Measurements from ENCODE around the gene TPCN2. TPM values are rescaled to one million over a fixed set of nuclear protein-coding genes. Genes with fewer than 3 reads are reported as not detected.

TPCN2 gene
- total RNA-seq, 5 donors from 2014 or later (not counting 1 experiment from before 2014, with no cell fraction given): 14.9 to 34.3 (median 19.4) TPM

DNA sequence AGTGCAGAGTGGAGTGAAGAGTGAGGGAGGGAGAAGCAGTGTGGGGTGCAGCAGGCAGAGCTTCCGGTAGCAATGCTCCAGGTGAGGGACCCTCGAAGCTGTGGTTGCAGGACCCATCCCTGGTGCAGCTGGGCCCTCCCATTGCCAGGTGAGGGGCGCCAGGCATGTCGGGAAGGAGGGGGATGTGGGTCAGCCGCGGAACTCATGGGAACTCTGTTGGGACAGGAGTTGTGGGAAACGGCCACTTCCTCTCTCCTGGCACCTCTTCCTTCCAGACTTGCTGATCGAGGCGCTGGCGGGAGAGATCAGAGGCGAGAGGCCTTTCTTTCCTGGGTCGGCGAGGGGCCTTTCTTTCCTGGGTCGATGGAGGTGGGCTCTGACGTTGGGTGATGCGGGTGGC lies 48.5 kb downstream of the TPCN2 start:
- H3K4me3 Mint-ChIP-seq: no peak overlapping the region
- Histone ChIP-seq H3K36me3 (ENCODE audit: control insufficient read depth in 2 of 2, extremely low read depth in 1 of 2, insufficient read depth in 1 of 2, low read length in 1 of 2) (no peaks in the 10 kb centered on the region), H3K9me3 (no peaks in the 10 kb centered on the region), H3K27me3 (replicated peaks in 1 of 2; ENCODE audit: control insufficient read depth in 2 of 2, extremely low read depth in 1 of 2, insufficient read depth in 2 of 2, low read length in 1 of 2) (peaks cover 0 to 28% of the 10 kb centered on the region in 2 experiments), H3K4me3 (ENCODE audit: control insufficient read depth in 1 of 2, extremely low read depth in 1 of 2, low read length in 1 of 2) (no peak overlapping the region), H3K4me1 (ENCODE audit: control insufficient read depth in 1 of 2, extremely low read depth in 1 of 2, insufficient read depth in 2 of 2, low read length in 2 of 2) (peaks cover 0 to 8% of the 10 kb centered on the region in 2 experiments), H3K27ac (ENCODE audit: low read length) (no peak overlapping the region)
- peaks cover 5% of the 10 kb centered on the region for H3K36me3 Mint-ChIP-seq
- ATAC-seq (replicated peaks in 1 of 4) (no peak), DNase-seq (no peak)
- H3K9me3 Mint-ChIP-seq: no peaks in the 10 kb centered on the region
- no peak overlapping the region for H3K27ac Mint-ChIP-seq
- WGBS (ENCODE audit: insufficient coverage): 33% methylated on average over 5 of the region's 16 CpGs
- CTCF ChIA-PET: no interaction called here
- POLR2A ChIA-PET: no interaction called here
- H3K4me1 Mint-ChIP-seq: peaks cover 2 to 5% (median 2%) of the 10 kb centered on the region in 3 donors
- H3K27me3 Mint-ChIP-seq: peaks cover 0 to 3% of the 10 kb centered on the region in 2 donors

DNA sequence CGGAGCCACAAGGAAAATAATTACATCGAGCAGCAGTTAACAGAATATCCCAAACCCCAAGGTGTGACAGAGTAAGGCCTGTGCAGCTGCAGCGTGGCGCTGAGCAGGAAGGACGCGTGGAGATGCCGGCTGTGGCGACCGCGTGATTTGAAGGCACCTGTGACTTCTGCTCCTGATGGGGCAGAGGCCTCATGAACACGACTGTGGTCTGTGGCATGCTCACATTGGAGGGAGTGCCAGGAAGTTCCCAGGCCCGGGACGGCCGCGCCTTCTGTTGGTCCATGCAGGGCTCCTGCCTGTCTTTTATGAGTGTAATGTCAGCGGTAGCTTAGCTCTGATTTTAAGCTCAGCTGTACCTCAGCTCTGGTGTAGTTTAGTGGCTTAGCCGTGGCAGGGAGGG lies 50.4 kb downstream of the TPCN2 start:
- Histone ChIP-seq H3K27ac (ENCODE audit: low read length) (no peak overlapping the region), H3K4me3 (ENCODE audit: control insufficient read depth in 1 of 2, extremely low read depth in 1 of 2, low read length in 1 of 2) (no peak overlapping the region), H3K27me3 (replicated peaks in 1 of 2; ENCODE audit: control insufficient read depth in 2 of 2, extremely low read depth in 1 of 2, insufficient read depth in 2 of 2, low read length in 1 of 2) (peaks cover 0 to 43% of the 10 kb centered on the region in 2 experiments), H3K9me3 (no peaks in the 10 kb centered on the region), H3K36me3 (ENCODE audit: control insufficient read depth in 2 of 2, extremely low read depth in 1 of 2, insufficient read depth in 1 of 2, low read length in 1 of 2) (no peaks in the 10 kb centered on the region), H3K4me1 (ENCODE audit: control insufficient read depth in 1 of 2, extremely low read depth in 1 of 2, insufficient read depth in 2 of 2, low read length in 2 of 2) (peaks cover 0 to 8% of the 10 kb centered on the region in 2 experiments)
- Mint-ChIP-seq H3K4me3 (no peak overlapping the region), H3K36me3 (no peaks in the 10 kb centered on the region), H3K27me3 (peaks cover 0 to 3% of the 10 kb centered on the region in 2 donors), H3K4me1 (peaks cover 2 to 11% (median 2%) of the 10 kb centered on the region in 3 donors), H3K27ac (no peak overlapping the region), H3K9me3 (no peaks in the 10 kb centered on the region)
- DNase-seq: no peak
- POLR2A ChIA-PET: no interaction called here
- ATAC-seq (replicated peaks in 1 of 4): no peak
- 17% methylated on average over 14 of the region's 17 CpGs for WGBS (ENCODE audit: insufficient coverage)
- CTCF ChIA-PET: no interaction called here

DNA sequence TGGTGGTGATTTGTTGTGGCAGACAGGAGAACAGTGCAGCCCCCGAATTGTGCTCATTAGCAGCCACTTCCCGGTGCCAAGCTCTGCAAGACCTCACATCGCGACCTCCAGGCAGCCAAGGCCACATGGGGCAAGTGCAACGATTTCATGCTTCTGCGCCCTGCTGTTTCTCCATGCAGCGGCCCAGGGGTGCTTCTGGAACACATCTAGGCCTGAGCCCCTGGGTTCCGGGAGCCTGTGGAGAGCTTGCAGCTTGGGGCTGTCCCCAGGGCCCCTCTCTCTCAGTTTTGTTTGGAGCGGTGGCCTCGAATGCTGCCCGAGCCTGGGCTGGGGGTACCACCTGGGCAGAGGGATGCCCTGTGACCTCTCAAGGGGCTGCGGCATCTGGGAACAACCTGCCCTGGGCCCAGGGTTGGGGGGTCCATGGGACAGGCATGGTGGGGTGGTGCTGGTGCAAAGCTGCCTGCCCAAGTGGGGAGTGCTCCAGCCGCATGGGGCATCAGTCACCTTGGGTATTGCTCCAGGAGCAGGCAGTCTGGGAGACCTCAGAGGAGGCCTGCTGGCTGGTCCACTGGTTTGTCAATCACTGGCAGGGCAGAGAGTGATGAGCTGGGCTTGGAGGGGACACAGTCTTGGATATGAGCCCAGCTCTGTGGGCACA lies 51.9 kb downstream of the TPCN2 start:
- H3K4me1 Mint-ChIP-seq: peaks cover 2 to 11% (median 2%) of the 10 kb centered on the region in 3 donors
- Histone ChIP-seq H3K9me3 (no peaks in the 10 kb centered on the region), H3K36me3 (ENCODE audit: control insufficient read depth in 2 of 2, extremely low read depth in 1 of 2, insufficient read depth in 1 of 2, low read length in 1 of 2) (no peaks in the 10 kb centered on the region), H3K27ac (ENCODE audit: low read length) (no peak overlapping the region), H3K4me1 (ENCODE audit: control insufficient read depth in 1 of 2, extremely low read depth in 1 of 2, insufficient read depth in 2 of 2, low read length in 2 of 2) (peaks cover 0 to 8% of the 10 kb centered on the region in 2 experiments), H3K27me3 (replicated peaks in 1 of 2; ENCODE audit: control insufficient read depth in 2 of 2, extremely low read depth in 1 of 2, insufficient read depth in 2 of 2, low read length in 1 of 2) (peaks cover 0 to 52% of the 10 kb centered on the region in 2 experiments), H3K4me3 (ENCODE audit: control insufficient read depth in 1 of 2, extremely low read depth in 1 of 2, low read length in 1 of 2) (no peak overlapping the region)
- no peaks in the 10 kb centered on the region for H3K9me3 Mint-ChIP-seq
- 87% methylated on average over 13 of the region's 13 CpGs for WGBS (ENCODE audit: insufficient coverage)
- POLR2A ChIA-PET: no interaction called here
- DNase-seq (no peak), ATAC-seq (replicated peaks in 1 of 4) (no peak)
- no peak overlapping the region for H3K4me3 Mint-ChIP-seq
- peaks cover 0 to 3% of the 10 kb centered on the region in 2 donors for H3K27me3 Mint-ChIP-seq
- CTCF ChIA-PET: interaction anchor here in 1 of 2 donors (1.0 to 1.5 kb wide), 4 partner anchors 168 to 545 kb away, joined by 3 to 5 read pairs (median 4); no protein-coding TSS in a partner anchor
- no peak overlapping the region for H3K27ac Mint-ChIP-seq
- no peaks in the 10 kb centered on the region for H3K36me3 Mint-ChIP-seq

DNA sequence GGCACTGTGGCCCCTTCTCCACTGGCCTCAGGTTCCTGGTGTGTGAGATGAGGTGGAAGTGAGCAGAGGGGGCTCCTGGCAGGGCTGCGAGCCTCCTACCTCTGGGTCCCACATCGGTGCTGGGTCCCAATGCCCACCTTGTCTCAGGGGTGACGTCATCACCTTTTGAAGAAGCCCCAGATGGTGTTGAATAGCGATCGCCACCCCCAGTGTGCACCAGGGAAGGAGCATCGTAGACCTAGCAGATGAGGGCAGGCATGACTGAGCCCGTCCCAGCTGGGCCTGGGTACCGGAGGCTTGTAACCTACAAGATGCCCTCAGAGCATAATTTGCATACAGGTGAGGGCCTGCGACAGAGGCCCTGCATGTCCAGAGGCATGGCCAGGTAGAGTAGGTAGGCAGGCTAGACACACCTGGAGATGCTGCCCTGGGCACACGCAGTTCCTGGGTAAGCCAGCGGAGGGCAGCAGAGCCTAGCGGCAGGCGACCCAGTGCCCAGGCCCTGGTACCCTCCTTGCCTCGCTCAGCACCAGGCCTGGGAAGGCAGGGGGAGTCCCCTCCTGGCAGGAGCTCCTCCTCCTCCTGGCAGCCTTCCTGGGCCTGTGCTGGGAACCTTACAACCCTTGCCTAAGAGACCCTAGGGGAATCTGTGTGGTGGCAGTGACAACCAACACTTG lies 52.5 kb downstream of the TPCN2 start:
- ATAC-seq (replicated peaks in 1 of 4) (peak; percentile 88 to 96 (median 92)), DNase-seq (peak; percentile 41 to 86 (median 67))
- Mint-ChIP-seq H3K27me3 (peaks cover 0 to 3% of the 10 kb centered on the region in 2 donors), H3K9me3 (no peaks in the 10 kb centered on the region), H3K4me1 (peaks cover 2 to 11% (median 2%) of the 10 kb centered on the region in 3 donors), H3K27ac (no peak overlapping the region), H3K36me3 (no peaks in the 10 kb centered on the region), H3K4me3 (no peak overlapping the region)
- H3K9me3 ChIP-seq: no peaks in the 10 kb centered on the region
- ChIA-PET POLR2A (no interaction called here), CTCF (interaction anchor here in 1 of 2 donors (1.0 to 1.5 kb wide), 4 partner anchors 168 to 544 kb away, joined by 3 to 5 read pairs (median 4); no protein-coding TSS in a partner anchor)
- peaks cover 0 to 55% of the 10 kb centered on the region in 2 experiments for H3K27me3 ChIP-seq (replicated peaks in 1 of 2; ENCODE audit: control insufficient read depth in 2 of 2, extremely low read depth in 1 of 2, insufficient read depth in 2 of 2, low read length in 1 of 2)
- H3K27ac ChIP-seq (ENCODE audit: low read length): no peak overlapping the region
- WGBS (ENCODE audit: insufficient coverage): 34% methylated on average over 13 of the region's 14 CpGs
- H3K36me3 ChIP-seq (ENCODE audit: control insufficient read depth in 2 of 2, extremely low read depth in 1 of 2, insufficient read depth in 1 of 2, low read length in 1 of 2): no peaks in the 10 kb centered on the region
- peaks cover 0 to 8% of the 10 kb centered on the region in 2 experiments for H3K4me1 ChIP-seq (ENCODE audit: control insufficient read depth in 1 of 2, extremely low read depth in 1 of 2, insufficient read depth in 2 of 2, low read length in 2 of 2)
- H3K4me3 ChIP-seq (ENCODE audit: control insufficient read depth in 1 of 2, extremely low read depth in 1 of 2, low read length in 1 of 2): no peak overlapping the region

DNA sequence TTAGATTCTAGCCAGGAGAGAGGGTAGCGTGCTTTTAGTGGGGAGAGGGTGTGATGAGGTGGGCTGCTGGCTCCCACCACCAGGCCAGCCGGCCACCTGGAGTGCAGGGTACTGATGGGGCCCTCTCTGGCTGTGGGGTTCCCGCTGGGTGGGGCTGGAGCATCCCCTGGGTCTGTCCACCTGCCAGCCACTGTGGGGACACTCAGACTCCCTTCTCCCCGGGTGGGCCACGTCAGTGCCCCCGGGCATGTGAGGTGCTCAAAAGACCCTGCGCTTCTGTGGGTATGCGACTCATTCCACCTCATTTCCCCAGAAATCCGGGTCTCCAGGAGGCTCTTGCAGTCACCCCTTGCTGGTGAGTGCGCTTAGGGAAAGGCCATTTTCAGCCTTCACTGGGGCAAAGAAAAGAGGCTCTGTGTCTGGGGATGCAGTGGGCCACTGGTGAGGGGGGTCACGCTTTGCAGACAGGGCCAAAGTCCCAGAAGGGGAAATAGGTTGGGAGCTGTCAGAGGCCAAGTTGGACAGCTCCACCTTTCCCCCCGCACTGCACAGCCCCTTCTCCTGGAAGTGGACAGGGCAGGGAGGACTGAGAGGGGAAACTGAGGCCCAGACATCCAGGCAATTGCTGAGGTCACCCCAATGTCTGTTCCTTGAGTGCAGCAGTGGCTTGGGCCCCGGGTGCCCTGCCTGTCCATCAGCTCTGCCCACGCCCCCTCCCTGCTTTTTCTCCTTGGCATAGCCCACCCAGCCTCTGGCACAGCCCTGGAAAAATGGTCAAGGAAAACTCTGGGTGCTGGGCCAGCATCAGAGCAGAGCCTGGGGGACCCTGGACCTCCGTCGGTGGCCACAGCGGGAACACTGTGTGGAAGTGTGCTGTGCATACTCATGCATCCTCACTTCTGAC lies 53.3 kb downstream of the TPCN2 start:
- Histone ChIP-seq H3K4me1 (ENCODE audit: control insufficient read depth in 1 of 2, extremely low read depth in 1 of 2, insufficient read depth in 2 of 2, low read length in 2 of 2) (peaks cover 4 to 15% of the 10 kb centered on the region in 2 experiments), H3K4me3 (ENCODE audit: control insufficient read depth in 1 of 2, extremely low read depth in 1 of 2, low read length in 1 of 2) (no peak overlapping the region), H3K36me3 (ENCODE audit: control insufficient read depth in 2 of 2, extremely low read depth in 1 of 2, insufficient read depth in 1 of 2, low read length in 1 of 2) (no peaks in the 10 kb centered on the region), H3K9me3 (no peaks in the 10 kb centered on the region), H3K27me3 (replicated peaks in 1 of 2; ENCODE audit: control insufficient read depth in 2 of 2, extremely low read depth in 1 of 2, insufficient read depth in 2 of 2, low read length in 1 of 2) (peaks cover 0 to 63% of the 10 kb centered on the region in 2 experiments), H3K27ac (ENCODE audit: low read length) (no peak overlapping the region)
- no peak overlapping the region for H3K27ac Mint-ChIP-seq
- ChIA-PET POLR2A (no interaction called here), CTCF (interaction anchor here in 1 of 2 donors (1.2 to 1.5 kb wide), 3 partner anchors 169 to 543 kb away, joined by 3 to 5 read pairs (median 4); no protein-coding TSS in a partner anchor)
- peaks cover 2 to 11% (median 5%) of the 10 kb centered on the region in 3 donors for H3K4me1 Mint-ChIP-seq
- no peak overlapping the region for H3K4me3 Mint-ChIP-seq
- no peak for DNase-seq
- no peaks in the 10 kb centered on the region for H3K9me3 Mint-ChIP-seq
- 77% methylated on average over 12 of the region's 17 CpGs for WGBS (ENCODE audit: insufficient coverage)
- peaks cover 0 to 3% of the 10 kb centered on the region in 2 donors for H3K27me3 Mint-ChIP-seq
- H3K36me3 Mint-ChIP-seq: no peaks in the 10 kb centered on the region
- ATAC-seq (replicated peaks in 1 of 4): no peak

Measured in T-cell (primary cell).